SK-N-SH treated with all-trans-retinoic acid at 6 μM for 48 hours (cell line): ENCODE results near the gene GSDMA.

Source experiments
- ATAC-seq: fragments of 200-7000 bp; cut with Tn5 transposase; 3 replicates; pipeline ENCODE4 v1.9.1; 2020; ENCODE audit warnings: mild to moderate bottlenecking, moderate library complexity
- ARNTL ChIP-seq: fragments of 450-650 bp; formaldehyde crosslinking; IDR thresholded peaks from 2 replicates; pipeline ENCODE4 v1.5.0; 2020; ENCODE audit warnings: low read depth, mild to moderate bottlenecking, moderate library complexity, borderline replicate concordance
- BACH2 ChIP-seq: fragments of 250-450 bp; sonication (Bioruptor Pico); IDR thresholded peaks from 2 replicates; pipeline ENCODE4 v1.9.0; 2021; ENCODE audit warnings: mild to moderate bottlenecking, borderline replicate concordance
- CREB5 ChIP-seq: fragments of 250-450 bp; sonication (Bioruptor Pico); IDR thresholded peaks from 2 replicates; pipeline ENCODE4 v1.5.1; 2020; ENCODE audit warnings: low read depth, mild to moderate bottlenecking, moderate library complexity
- CSDC2 ChIP-seq: fragments of 250-450 bp; sonication (Bioruptor Pico); IDR thresholded peaks from 2 replicates; pipeline ENCODE4 v1.5.0; 2020; ENCODE audit warnings: mild to moderate bottlenecking, moderate library complexity
- CSRNP3 ChIP-seq: fragments of 250-450 bp; sonication (Bioruptor Pico); IDR thresholded peaks from 2 replicates; pipeline ENCODE4 v1.5.1; 2021; ENCODE audit warnings: mild to moderate bottlenecking, moderate library complexity
- ESRRG ChIP-seq: fragments of 250-450 bp; sonication (Bioruptor Pico); IDR thresholded peaks from 2 replicates; pipeline ENCODE4 v1.6.1; 2021; ENCODE audit warnings: mild to moderate bottlenecking
- GLIS3 ChIP-seq: fragments of 250-450 bp; sonication (Bioruptor Pico); IDR thresholded peaks from 2 replicates; pipeline ENCODE4 v1.5.0; 2020; ENCODE audit warnings: mild to moderate bottlenecking, moderate library complexity
- ISL1 ChIP-seq: fragments of 250-450 bp; sonication (Bioruptor Pico); IDR thresholded peaks from 2 replicates; pipeline ENCODE4 v2.1.2; 2022; ENCODE audit warnings: mild to moderate bottlenecking, moderate library complexity
- PATZ1 ChIP-seq: fragments of 250-450 bp; sonication (Bioruptor Pico); IDR thresholded peaks from 2 replicates; pipeline ENCODE4 v1.8.0; 2020; ENCODE audit warnings: mild to moderate bottlenecking, moderate library complexity, borderline replicate concordance
- POU6F1 ChIP-seq: fragments of 250-450 bp; sonication (Bioruptor Pico); IDR thresholded peaks from 2 replicates; pipeline ENCODE4 v1.8.0; 2021; ENCODE audit warnings: low read depth, mild to moderate bottlenecking, moderate library complexity, borderline replicate concordance
- PPARA ChIP-seq: fragments of 250-450 bp; sonication (Bioruptor Pico); IDR thresholded peaks from 2 replicates; pipeline ENCODE4 v1.5.0; 2020; ENCODE audit warnings: mild to moderate bottlenecking, borderline replicate concordance
- RARB ChIP-seq: fragments of 250-450 bp; sonication (Bioruptor Pico); IDR thresholded peaks from 2 replicates; pipeline ENCODE4 v1.8.0; 2021; ENCODE audit warnings: mild to moderate bottlenecking, moderate library complexity
- SNAI2 ChIP-seq: fragments of 250-450 bp; sonication (Bioruptor Pico); IDR thresholded peaks from 2 replicates; pipeline ENCODE4 v1.5.0; 2020; ENCODE audit warnings: mild to moderate bottlenecking, moderate library complexity
- TCF4 ChIP-seq: fragments of 250-450 bp; sonication (Bioruptor Pico); IDR thresholded peaks from 2 replicates; pipeline ENCODE4 v1.8.0; 2021; ENCODE audit warnings: mild to moderate bottlenecking, moderate library complexity, borderline replicate concordance
- TOX ChIP-seq: fragments of 250-450 bp; sonication (Bioruptor Pico); IDR thresholded peaks from 2 replicates; pipeline ENCODE4 v1.8.0; 2021; ENCODE audit warnings: mild to moderate bottlenecking, moderate library complexity, borderline replicate concordance
- ZC3H10 ChIP-seq: fragments of 250-450 bp; sonication (Bioruptor Pico); IDR thresholded peaks from 2 replicates; pipeline ENCODE4 v1.5.1; 2021; ENCODE audit warnings: mild to moderate bottlenecking, moderate library complexity
- ZFP3 ChIP-seq: fragments of 250-450 bp; sonication (Bioruptor Pico); IDR thresholded peaks from 2 replicates; pipeline ENCODE4 v1.5.0; 2020; ENCODE audit warnings: mild to moderate bottlenecking, moderate library complexity
- ZFP30 ChIP-seq: fragments of 450-650 bp; formaldehyde crosslinking; IDR thresholded peaks from 2 replicates; pipeline ENCODE4 v1.5.0; 2022; ENCODE audit warnings: mild to moderate bottlenecking, moderate library complexity
- ZNF565 ChIP-seq: fragments of 450-650 bp; formaldehyde crosslinking; conservative IDR thresholded peaks from 2 replicates; pipeline ENCODE4 v1.5.0; 2020; ENCODE audit warnings: low read depth, mild to moderate bottlenecking, moderate library complexity
- ZNF70 ChIP-seq: fragments of 450-650 bp; formaldehyde crosslinking; IDR thresholded peaks from 2 replicates; pipeline ENCODE4 v1.5.0; 2020; ENCODE audit warnings: mild to moderate bottlenecking, moderate library complexity
- ZNF8 ChIP-seq: fragments of 450-650 bp; formaldehyde crosslinking; IDR thresholded peaks from 2 replicates; pipeline ENCODE4 v1.5.0; 2020; ENCODE audit warnings: mild to moderate bottlenecking, moderate library complexity

Gene GSDMA

GRCh38 chr17:40022497-40022896 lies 59.7 kb downstream of the GSDMA start:
- no peak for ATAC-seq
- TF ChIP-seq CSRNP3 (CRISPR knock-in tag) (no peak), ZFP3 (CRISPR knock-in tag) (no peak), GLIS3 (CRISPR knock-in tag) (no peak), TOX (CRISPR knock-in tag) (no peak), RARB (no peak), CREB5 (CRISPR knock-in tag) (no peak), ZFP30 (CRISPR knock-in tag) (no peak), TCF4 (CRISPR knock-in tag) (no peak), SNAI2 (CRISPR knock-in tag) (no peak), CSDC2 (no peak), ZNF70 (CRISPR knock-in tag) (no peak), ISL1 (CRISPR knock-in tag) (no peak), ZNF565 (CRISPR knock-in tag) (no peak), ZNF8 (CRISPR knock-in tag) (no peak), PPARA (CRISPR knock-in tag) (no peak), BACH2 (CRISPR knock-in tag) (no peak), ARNTL (CRISPR knock-in tag) (no peak), ESRRG (CRISPR knock-in tag) (no peak), ZC3H10 (no peak), POU6F1 (CRISPR knock-in tag) (no peak)

GRCh38 chr17:40022961-40023541 lies 60.2 kb downstream of the GSDMA start:
- ATAC-seq, result no peak
- TF ChIP-seq ZFP30 (CRISPR knock-in tag) (no peak), GLIS3 (CRISPR knock-in tag) (no peak), CSDC2 (no peak), CSRNP3 (CRISPR knock-in tag) (no peak), ZC3H10 (no peak), PPARA (CRISPR knock-in tag) (no peak), PATZ1 (CRISPR knock-in tag) (no peak), ZNF8 (CRISPR knock-in tag) (no peak), ZFP3 (CRISPR knock-in tag) (no peak), TCF4 (CRISPR knock-in tag) (no peak)

- no peak for TF ChIP-seq ZNF565 (CRISPR knock-in tag)
- no peak for ATAC-seq
Measured at GRCh38 chr17:40023590-40024292, 60.9 kb downstream of the GSDMA start.
